Right lobe of liver (tissue), 6 donors: ENCODE data around the gene PNKP. TPM values are rescaled to one million over a fixed set of nuclear protein-coding genes. Genes with fewer than 3 reads are reported as not detected.

Source experiments
- ATAC-seq, 4 donors: fragments of 200-7000 bp; cut with Tn5 transposase; one replicate each; pipeline ENCODE4 v1.9.1; 2020; ENCODE audit warnings: mild to moderate bottlenecking in 4 of 4, moderate library complexity in 4 of 4
- DNase-seq, 3 donors: peaks; one replicate each; pipeline ENCODE4 v3.0.0-alpha.2; 2020
- H3K27ac ChIP-seq, 3 donors: fragments of 200-600 bp; one replicate each; pipeline ENCODE4 v1.8.0; 2022
- H3K27me3 ChIP-seq, 2 donors: fragments of 200-600 bp; one replicate each; pipeline ENCODE4 v1.8.0; 2022
- H3K36me3 ChIP-seq, 4 donors: fragments of 200-600 bp; sonication (generic) in 1 of 4; one replicate each; pipeline versions ENCODE4 v1.5.1 to v1.8.0; 2017 to 2022; ENCODE audit warnings: control low read depth in 1 of 4
- H3K4me1 ChIP-seq, 4 donors: fragments of 200-600 bp; sonication (generic) in 1 of 4; one replicate each; pipeline versions ENCODE4 v1.5.1 to v1.8.0; 2017 to 2022; ENCODE audit warnings: control low read depth in 1 of 4
- H3K4me3 ChIP-seq, 3 donors: fragments of 200-600 bp; one replicate each; pipeline ENCODE4 v1.8.0; 2022
- H3K9me3 ChIP-seq, 4 donors: fragments of 200-600 bp; sonication (generic) in 1 of 4; one replicate each; pipeline versions ENCODE4 v1.5.1 to v1.8.0; 2017 to 2022; ENCODE audit warnings: control low read depth in 1 of 4
- POLR2A ChIP-seq: fragments of 450-650 bp; IDR thresholded peaks from one replicate; pipeline ENCODE4 v1.6.1; 2017; ENCODE audit warnings: antibody characterized with exemption, mild to moderate bottlenecking
- WGBS: methylation state at CpG from one replicate; pipeline ENCODE4 v1.1.6; 2018; ENCODE audit warnings: low coverage, low lambda C conversion rate; ENCODE audit not compliant: insufficient coverage; ENCODE audit errors: missing lambda C conversion rate; 5-methylcytosine and 5-hydroxymethylcytosine counted together
- intact Hi-C, 2 donors: fragments of 100-400 bp; cut with DNase I; formaldehyde crosslinking; loops; one replicate each; pipeline versions ENCODE4 v1.11.2 to v1.14.1; 2022
- total RNA-seq, 6 experiments: library from RNA; depleted of rRNA in 2 of 6; stranded (reverse); fragments of >200 nt in 2 of 6; fragmentation: NEBNext Ultra II Directional in 3 of 6; extraction: Animal tissue kit (Norgen Biotek cat#: 25700) in 3 of 6; gene quantifications; one replicate each; pipeline versions ENCODE4 v1.1.0 to v1.2.4, GENCODE V29; 2016 to 2023
- TF ChIP-seq, protein P1 (sequence below), 4 donors: fragments of 200-600 bp in 3 of 4; fragments of 450-650 bp in 1 of 4; IDR thresholded peaks; one replicate each; pipeline versions ENCODE4 v1.5.1 to v1.8.0; 2016 to 2022; ENCODE audit warnings: antibody characterized with exemption in 4 of 4, mild to moderate bottlenecking in 2 of 4
- donor health status: DM: no; HTN: yes; CAD: no.
- donor health status: DM: no; HTN: no; CAD: no.
- donor health status: DM: no; HTN: no; CAD: no.
- donor health status: DM: no; HTN: yes; CAD: no.
- donor health status: DM: no; HTN: yes; CAD: no.

Gene PNKP
- total RNA-seq, 6 experiments from 2014 or later = 21.0 to 37.5 (median 27.9) TPM

GRCh38 chr19:49864890-49865289 is 2.5 kb downstream of the PNKP start:
- no peaks in the 10 kb centered on the region for H3K27me3 ChIP-seq
- H3K4me1 ChIP-seq = peaks cover 4 to 31% (median 13%) of the 10 kb centered on the region in 4 donors
- H3K27ac ChIP-seq = no peak overlapping the region
- 83% methylated on average over 1 of the region's 13 CpGs for WGBS
- no peaks in the 10 kb centered on the region for H3K9me3 ChIP-seq
- no peak overlapping the region for H3K4me3 ChIP-seq
- H3K36me3 ChIP-seq = peaks cover 3 to 13% (median 4%) of the 10 kb centered on the region in 4 donors
- TF ChIP-seq, protein P1, sequence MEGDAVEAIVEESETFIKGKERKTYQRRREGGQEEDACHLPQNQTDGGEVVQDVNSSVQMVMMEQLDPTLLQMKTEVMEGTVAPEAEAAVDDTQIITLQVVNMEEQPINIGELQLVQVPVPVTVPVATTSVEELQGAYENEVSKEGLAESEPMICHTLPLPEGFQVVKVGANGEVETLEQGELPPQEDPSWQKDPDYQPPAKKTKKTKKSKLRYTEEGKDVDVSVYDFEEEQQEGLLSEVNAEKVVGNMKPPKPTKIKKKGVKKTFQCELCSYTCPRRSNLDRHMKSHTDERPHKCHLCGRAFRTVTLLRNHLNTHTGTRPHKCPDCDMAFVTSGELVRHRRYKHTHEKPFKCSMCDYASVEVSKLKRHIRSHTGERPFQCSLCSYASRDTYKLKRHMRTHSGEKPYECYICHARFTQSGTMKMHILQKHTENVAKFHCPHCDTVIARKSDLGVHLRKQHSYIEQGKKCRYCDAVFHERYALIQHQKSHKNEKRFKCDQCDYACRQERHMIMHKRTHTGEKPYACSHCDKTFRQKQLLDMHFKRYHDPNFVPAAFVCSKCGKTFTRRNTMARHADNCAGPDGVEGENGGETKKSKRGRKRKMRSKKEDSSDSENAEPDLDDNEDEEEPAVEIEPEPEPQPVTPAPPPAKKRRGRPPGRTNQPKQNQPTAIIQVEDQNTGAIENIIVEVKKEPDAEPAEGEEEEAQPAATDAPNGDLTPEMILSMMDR (IDR thresholded peaks at IDR 0.05) = no peak
- TF ChIP-seq POLR2A = no peak
- ATAC-seq (no peak), DNase-seq (peak in 1 of 3 donors; percentile 24)
- intact Hi-C loops = no loop called here

GRCh38 chr19:49863935-49864320 is 3.4 kb downstream of the PNKP start:
- H3K9me3 ChIP-seq = no peaks in the 10 kb centered on the region
- TF ChIP-seq, protein P1 (IDR thresholded peaks at IDR 0.05) = no peak
- no peak for TF ChIP-seq POLR2A
- WGBS = 91% methylated on average over 8 of the region's 17 CpGs
- ATAC-seq (no peak), DNase-seq (peak; percentile 26 to 54 (median 49))
- H3K36me3 ChIP-seq = peaks cover 3 to 19% (median 4%) of the 10 kb centered on the region in 4 donors
- intact Hi-C loops = no loop called here
- H3K4me3 ChIP-seq = no peak overlapping the region
- no peak overlapping the region for H3K27ac ChIP-seq
- H3K27me3 ChIP-seq = no peaks in the 10 kb centered on the region
- peaks cover 4 to 28% (median 13%) of the 10 kb centered on the region in 4 donors for H3K4me1 ChIP-seq

GRCh38 chr19:49863254-49863934 is 4.0 kb downstream of the PNKP start:
- H3K9me3 ChIP-seq = no peaks in the 10 kb centered on the region
- H3K36me3 ChIP-seq = peaks cover 3 to 23% (median 4%) of the 10 kb centered on the region in 4 donors
- DNase-seq = peak; percentile 27 to 48 (median 45)
- H3K4me3 ChIP-seq = no peak overlapping the region
- no peak overlapping the region for H3K27ac ChIP-seq
- intact Hi-C loops = no loop called here
- H3K27me3 ChIP-seq = no peaks in the 10 kb centered on the region
- TF ChIP-seq, protein P1 (IDR thresholded peaks at IDR 0.05) = no peak
- no peak for TF ChIP-seq POLR2A
- no peak for ATAC-seq
- WGBS = 93% methylated on average over 17 of the region's 24 CpGs
- H3K4me1 ChIP-seq = peaks cover 4 to 23% (median 11%) of the 10 kb centered on the region in 4 donors

- Histone ChIP-seq H3K9me3 (no peaks in the 10 kb centered on the region), H3K4me1 (peaks cover under 1 to 23% (median 11%) of the 10 kb centered on the region in 4 donors)
- intact Hi-C loops = no loop called here
Observed at GRCh38 chr19:49862391-49863253, 4.8 kb downstream of the PNKP start.

More at GRCh38 chr19:49862391-49863253, 4.8 kb downstream of the PNKP start:
- DNase-seq = peak; percentile 36 to 58 (median 53)
- no peaks in the 10 kb centered on the region for H3K27me3 ChIP-seq
- no peak overlapping the region for H3K4me3 ChIP-seq
- ATAC-seq = no peak
- H3K36me3 ChIP-seq = peaks cover 3 to 30% (median 6%) of the 10 kb centered on the region in 4 donors
- 69% methylated on average over 9 of the region's 49 CpGs for WGBS
- TF ChIP-seq POLR2A = no peak
- TF ChIP-seq, protein P1 (IDR thresholded peaks at IDR 0.05) = no peak
- H3K27ac ChIP-seq = no peak overlapping the region
